ENCODE results near the gene TRABD. TPM values are rescaled to one million over a fixed set of nuclear protein-coding genes. Genes with fewer than 3 reads are reported as not detected.
A peak's percentile ranks its signal among the peaks of the same experiment; 100 is the strongest.

TRABD gene
- polyA plus RNA-seq, 1 donor (not counting 4 experiments of a cell fraction or from before 2014, with no cell fraction given) = 22.7 TPM

- peaks cover 2% of the 10 kb centered on the region for H3K9me1 ChIP-seq (ENCODE audit: control insufficient read depth, extremely low read depth, insufficient read depth, low read length)
- TF ChIP-seq EZH2 (IDR thresholded peaks at IDR 0.05; ENCODE audit: low read length) = no peak
- TF ChIP-seq, protein P1, sequence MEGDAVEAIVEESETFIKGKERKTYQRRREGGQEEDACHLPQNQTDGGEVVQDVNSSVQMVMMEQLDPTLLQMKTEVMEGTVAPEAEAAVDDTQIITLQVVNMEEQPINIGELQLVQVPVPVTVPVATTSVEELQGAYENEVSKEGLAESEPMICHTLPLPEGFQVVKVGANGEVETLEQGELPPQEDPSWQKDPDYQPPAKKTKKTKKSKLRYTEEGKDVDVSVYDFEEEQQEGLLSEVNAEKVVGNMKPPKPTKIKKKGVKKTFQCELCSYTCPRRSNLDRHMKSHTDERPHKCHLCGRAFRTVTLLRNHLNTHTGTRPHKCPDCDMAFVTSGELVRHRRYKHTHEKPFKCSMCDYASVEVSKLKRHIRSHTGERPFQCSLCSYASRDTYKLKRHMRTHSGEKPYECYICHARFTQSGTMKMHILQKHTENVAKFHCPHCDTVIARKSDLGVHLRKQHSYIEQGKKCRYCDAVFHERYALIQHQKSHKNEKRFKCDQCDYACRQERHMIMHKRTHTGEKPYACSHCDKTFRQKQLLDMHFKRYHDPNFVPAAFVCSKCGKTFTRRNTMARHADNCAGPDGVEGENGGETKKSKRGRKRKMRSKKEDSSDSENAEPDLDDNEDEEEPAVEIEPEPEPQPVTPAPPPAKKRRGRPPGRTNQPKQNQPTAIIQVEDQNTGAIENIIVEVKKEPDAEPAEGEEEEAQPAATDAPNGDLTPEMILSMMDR (optimal IDR thresholded peaks at IDR 0.05 in 1 of 3, IDR thresholded peaks at IDR 0.05 in 1 of 3, conservative IDR thresholded peaks at IDR 0.05 in 1 of 3; ENCODE audit: extremely low read depth in 1 of 3, insufficient read depth in 2 of 3, low read length in 3 of 3) = no peak
- dilution Hi-C loops (cut with MboI; ENCODE audit: extremely low pct_ligation_motif_present, low sequenced_read_pairs) = no loop called here
- H3K9ac ChIP-seq (ENCODE audit: control insufficient read depth, extremely low read depth, insufficient read depth, low read length) = peak within 1 kb of the TSS; percentile 75
- H3K36me3 ChIP-seq (ENCODE audit: control insufficient read depth in 2 of 2, extremely low read depth in 1 of 2, insufficient read depth in 2 of 2, low read length in 2 of 2) = peaks cover 8 to 24% of the 10 kb centered on the region in 2 experiments
- peak within 1 kb of the TSS; percentile 40 for H3K27ac ChIP-seq (ENCODE audit: control insufficient read depth, insufficient read depth, low read length)
- no peak for FAIRE-seq
- H3K4me1 ChIP-seq (ENCODE audit: control insufficient read depth, extremely low read depth, insufficient read depth, low read length) = peaks cover 11% of the 10 kb centered on the region
- no peaks in the 10 kb centered on the region for H3K9me3 ChIP-seq (ENCODE audit: control insufficient read depth, low read depth, low read length)
- no peaks in the 10 kb centered on the region for H3K27me3 ChIP-seq (ENCODE audit: control insufficient read depth, extremely low read depth, insufficient read depth, low read length)
- peak within 1 kb of the TSS; percentile 54 to 87 (median 75) for H3K4me3 ChIP-seq (ENCODE audit: control insufficient read depth in 2 of 3, extremely low read depth in 1 of 3, insufficient read depth in 2 of 3, low read depth in 1 of 3, low read length in 3 of 3)
- H3K4me2 ChIP-seq (ENCODE audit: control insufficient read depth, extremely low read depth, insufficient read depth, low read depth, low read length) = peak within 1 kb of the TSS; percentile 85
- H3K79me2 ChIP-seq (ENCODE audit: control insufficient read depth, insufficient read depth, low read length) = peaks cover 15% of the 10 kb centered on the region
- DNase-seq (ENCODE audit: low read depth, low spot score) = peak; percentile 35
- peak within 1 kb of the TSS; percentile 63 for H2AFZ ChIP-seq (ENCODE audit: control insufficient read depth, low read length)
- H4K20me1 ChIP-seq (ENCODE audit: control insufficient read depth, extremely low read depth, insufficient read depth, low read length) = no peaks in the 10 kb centered on the region
Observed at GRCh38 chr22:50200461-50201190, 14.9 kb downstream of the TRABD start, which contains the start of gene SELENOO. SELENOO (plus strand) TSS chr22:50201011; CDS start chr22:50201037, 26 bp downstream.

GRCh38 chr22:50201191-50202129 is 15.7 kb downstream of the TRABD start:
- H3K4me3 ChIP-seq (ENCODE audit: control insufficient read depth in 2 of 3, extremely low read depth in 1 of 3, insufficient read depth in 2 of 3, low read depth in 1 of 3, low read length in 3 of 3) = peak overlapping the region; percentile 54 to 87 (median 75)
- H3K4me1 ChIP-seq (ENCODE audit: control insufficient read depth, extremely low read depth, insufficient read depth, low read length) = peaks cover 11% of the 10 kb centered on the region
- peaks cover 2% of the 10 kb centered on the region for H3K9me1 ChIP-seq (ENCODE audit: control insufficient read depth, extremely low read depth, insufficient read depth, low read length)
- H4K20me1 ChIP-seq (ENCODE audit: control insufficient read depth, extremely low read depth, insufficient read depth, low read length) = no peaks in the 10 kb centered on the region
- peak overlapping the region; percentile 75 for H3K9ac ChIP-seq (ENCODE audit: control insufficient read depth, extremely low read depth, insufficient read depth, low read length)
- peaks cover 12 to 28% of the 10 kb centered on the region in 2 experiments for H3K36me3 ChIP-seq (ENCODE audit: control insufficient read depth in 2 of 2, extremely low read depth in 1 of 2, insufficient read depth in 2 of 2, low read length in 2 of 2)
- H3K79me2 ChIP-seq (ENCODE audit: control insufficient read depth, insufficient read depth, low read length) = peaks cover 17% of the 10 kb centered on the region
- no peak overlapping the region for H2AFZ ChIP-seq (ENCODE audit: control insufficient read depth, low read length)
- no peaks in the 10 kb centered on the region for H3K27me3 ChIP-seq (ENCODE audit: control insufficient read depth, extremely low read depth, insufficient read depth, low read length)
- H3K4me2 ChIP-seq (ENCODE audit: control insufficient read depth, extremely low read depth, insufficient read depth, low read depth, low read length) = peak overlapping the region; percentile 85
- H3K27ac ChIP-seq (ENCODE audit: control insufficient read depth, insufficient read depth, low read length) = peak overlapping the region; percentile 40
- DNase-seq (ENCODE audit: low read depth, low spot score) (no peak), FAIRE-seq (no peak)
- no peak for TF ChIP-seq EZH2 (IDR thresholded peaks at IDR 0.05; ENCODE audit: low read length)
- TF ChIP-seq, protein P1 (optimal IDR thresholded peaks at IDR 0.05 in 1 of 3, IDR thresholded peaks at IDR 0.05 in 1 of 3, conservative IDR thresholded peaks at IDR 0.05 in 1 of 3; ENCODE audit: extremely low read depth in 1 of 3, insufficient read depth in 2 of 3, low read length in 3 of 3) = no peak
- H3K9me3 ChIP-seq (ENCODE audit: control insufficient read depth, low read depth, low read length) = no peaks in the 10 kb centered on the region
- dilution Hi-C loops (cut with MboI; ENCODE audit: extremely low pct_ligation_motif_present, low sequenced_read_pairs) = no loop called here

Data from keratinocyte (primary cell).